ENCODE measurements around the gene NEK4.
A peak's percentile ranks its signal among the peaks of the same experiment; 100 is the strongest.

Gene NEK4

GRCh38 chr3:52705688-52706686 is 64.8 kb downstream of the NEK4 start, which contains the start of the genes GLT8D1 and SPCS1 (continued):
- peak; percentile 57 for TF ChIP-seq KLF9 (tag by site-specific recombination; IDR thresholded peaks at IDR 0.05; ENCODE audit: low read depth)
- no peak for TF ChIP-seq SALL2 (tag by site-specific recombination; IDR thresholded peaks at IDR 0.05; ENCODE audit: borderline replicate concordance)
- no peak for TF ChIP-seq ZNF670 (tag by site-specific recombination; IDR thresholded peaks at IDR 0.05; ENCODE audit: low read depth)
- peak; percentile 69 for TF ChIP-seq ZNF501 (tag by site-specific recombination; IDR thresholded peaks at IDR 0.05)
- TF ChIP-seq BCL11B (tag by site-specific recombination; IDR thresholded peaks at IDR 0.05; ENCODE audit: low read depth) = no peak
- TF ChIP-seq ZSCAN23 (tag by site-specific recombination; IDR thresholded peaks at IDR 0.05) = no peak
- TF ChIP-seq ZNF280C (tag by site-specific recombination; IDR thresholded peaks at IDR 0.05) = no peak
- no peak for TF ChIP-seq BCL11A (tag by site-specific recombination; IDR thresholded peaks at IDR 0.05; ENCODE audit: low read depth)
- no peak for TF ChIP-seq ZNF214 (tag by site-specific recombination; IDR thresholded peaks at IDR 0.05; ENCODE audit: borderline replicate concordance)
- TF ChIP-seq ZNF341 (tag by site-specific recombination; IDR thresholded peaks at IDR 0.05; ENCODE audit: low read depth) = peak; percentile 79
- no peak for TF ChIP-seq ELK4 (IDR thresholded peaks at IDR 0.05; ENCODE audit: borderline replicate concordance, low read depth, low read length)
- peak; percentile 93 for TF ChIP-seq ZNF335 (tag by site-specific recombination; conservative IDR thresholded peaks at IDR 0.05)
- no peak for TF ChIP-seq ZNF10 (tag by site-specific recombination; IDR thresholded peaks at IDR 0.05)
- peak; percentile 21; the same call in 1 of the 2 replicates for TF ChIP-seq ZNF394 (tag by site-specific recombination; IDR thresholded peaks at IDR 0.05; ENCODE audit: borderline replicate concordance)
- TF ChIP-seq IKZF3 (tag by site-specific recombination; IDR thresholded peaks at IDR 0.05) = no peak
- peak; percentile 97 for TF ChIP-seq ZBTB11 (tag by site-specific recombination; conservative IDR thresholded peaks at IDR 0.05; ENCODE audit: low read depth)
- TF ChIP-seq SETDB1 (IDR thresholded peaks at IDR 0.05; ENCODE audit: insufficient read length, low read length) = no peak
- TF ChIP-seq ZNF138 (tag by site-specific recombination; IDR thresholded peaks at IDR 0.05; ENCODE audit: borderline replicate concordance) = no peak
- peak; percentile 88 for TF ChIP-seq SP2 (tag by site-specific recombination; IDR thresholded peaks at IDR 0.05)
- TF ChIP-seq ZXDB (tag by site-specific recombination; IDR thresholded peaks at IDR 0.05) = peak; percentile 77
- no peak for TF ChIP-seq ZNF707 (tag by site-specific recombination; IDR thresholded peaks at IDR 0.05)
- TF ChIP-seq ZNF112 (tag by site-specific recombination; IDR thresholded peaks at IDR 0.05) = no peak
- peak; percentile 66 for TF ChIP-seq EGR2 (tag by site-specific recombination; IDR thresholded peaks at IDR 0.05; ENCODE audit: low read depth)
- TF ChIP-seq SCRT2 (tag by site-specific recombination; IDR thresholded peaks at IDR 0.05) = no peak
- TF ChIP-seq HOXA7 (CRISPR knock-in tag; IDR thresholded peaks at IDR 0.05; ENCODE audit: borderline replicate concordance) = no peak
- peak; percentile 80 for TF ChIP-seq ZNF76 (tag by site-specific recombination; IDR thresholded peaks at IDR 0.05; ENCODE audit: borderline replicate concordance, low read depth)
- no peak for TF ChIP-seq ZBTB49 (tag by site-specific recombination; IDR thresholded peaks at IDR 0.05; ENCODE audit: low read depth)
- TF ChIP-seq ZNF561 (tag by site-specific recombination; IDR thresholded peaks at IDR 0.05; ENCODE audit: borderline replicate concordance) = no peak
- peak; percentile 78 for TF ChIP-seq ZBTB17 (tag by site-specific recombination; IDR thresholded peaks at IDR 0.05)
- no peak for TF ChIP-seq ZNF623 (tag by site-specific recombination; IDR thresholded peaks at IDR 0.05)
- no peak for TF ChIP-seq ZNF302 (tag by site-specific recombination; IDR thresholded peaks at IDR 0.05; ENCODE audit: low read depth)
